GM19025 (cell line): ENCODE results near the gene TRIO.

Experiments
- ATAC-seq: cut with Tn5 transposase; IDR thresholded peaks from one replicate; pipeline ENCODE4 v1.9.1; 2021; ENCODE audit warnings: mild to moderate bottlenecking, low read depth, moderate library complexity; ENCODE audit not compliant: unreplicated experiment

Gene TRIO

GRCh38 chr5:14218011-14218410 is 74.9 kb downstream of the TRIO start:
- no peak for ATAC-seq

GRCh38 chr5:14218480-14218879 is 75.3 kb downstream of the TRIO start:
- ATAC-seq, result no peak

GRCh38 chr5:14218897-14219573 is 75.9 kb downstream of the TRIO start:
- no peak for ATAC-seq

- no peak for ATAC-seq
These were observed 76.8 kb downstream of the TRIO start for GRCh38 chr5:14219800-14220512.

GRCh38 chr5:14220642-14221041 is 77.5 kb downstream of the TRIO start:
- ATAC-seq, result no peak

GRCh38 chr5:14221732-14222131 is 78.6 kb downstream of the TRIO start:
- ATAC-seq, result no peak

- ATAC-seq, result no peak
These were observed 79.1 kb downstream of the TRIO start for GRCh38 chr5:14222206-14222605.

- no peak for ATAC-seq
These were observed 80.2 kb downstream of the TRIO start for GRCh38 chr5:14223372-14223771.

GRCh38 chr5:14225173-14225834 is 82.2 kb downstream of the TRIO start:
- no peak for ATAC-seq

GRCh38 chr5:14226149-14226548 is 83.0 kb downstream of the TRIO start:
- ATAC-seq, result no peak

GRCh38 chr5:14226554-14226953 is 83.4 kb downstream of the TRIO start:
- no peak for ATAC-seq

- ATAC-seq, result no peak
These were observed 83.8 kb downstream of the TRIO start for GRCh38 chr5:14226992-14227391.

GRCh38 chr5:14227513-14227912 is 84.4 kb downstream of the TRIO start:
- ATAC-seq, result no peak

- ATAC-seq, result no peak
These were observed 85.1 kb downstream of the TRIO start for GRCh38 chr5:14228219-14228618.

GRCh38 chr5:14229181-14229580 is 86.0 kb downstream of the TRIO start:
- no peak for ATAC-seq

GRCh38 chr5:14229734-14230133 is 86.6 kb downstream of the TRIO start:
- no peak for ATAC-seq

- ATAC-seq, result no peak
These were observed 88.0 kb downstream of the TRIO start for GRCh38 chr5:14231156-14231555.

- ATAC-seq, result no peak
These were observed 88.7 kb downstream of the TRIO start for GRCh38 chr5:14231890-14232289.

- ATAC-seq, result no peak
These were observed 91.1 kb downstream of the TRIO start for GRCh38 chr5:14234204-14234603.

- no peak for ATAC-seq
These were observed 92.7 kb downstream of the TRIO start for GRCh38 chr5:14235872-14236271.

GRCh38 chr5:14236757-14237156 is 93.6 kb downstream of the TRIO start:
- no peak for ATAC-seq
